ENCODE data around the gene AEN.

The AEN gene

GRCh38 chr15:88648357-88649214, 27.4 kb downstream of the AEN start:
- no peak overlapping the region for H3K9ac ChIP-seq (ENCODE audit: low read depth, low read length)
- H3K4me1 ChIP-seq (ENCODE audit: insufficient read depth, low read length) = peaks cover 6% of the 10 kb centered on the region; the same call in 1 of the 2 replicates
- H3K4me3 ChIP-seq (ENCODE audit: low read length) = no peak overlapping the region

GRCh38 chr15:88649286-88649733, 28.2 kb downstream of the AEN start:
- no peaks in the 10 kb centered on the region for H3K9me3 ChIP-seq (ENCODE audit: insufficient read depth, low read depth, low read length)
- H3K27ac ChIP-seq (ENCODE audit: low read length) = no peak overlapping the region
- peaks cover 6% of the 10 kb centered on the region; the same call in 1 of the 2 replicates for H3K4me1 ChIP-seq (ENCODE audit: insufficient read depth, low read length)
- H3K9ac ChIP-seq (ENCODE audit: low read depth, low read length) = no peak overlapping the region
- no peaks in the 10 kb centered on the region for H3K27me3 ChIP-seq (ENCODE audit: insufficient read depth, low read length)
- no peaks in the 10 kb centered on the region for H3K36me3 ChIP-seq (ENCODE audit: insufficient read depth, low read depth, low read length)
- H3K4me3 ChIP-seq (ENCODE audit: low read length) = no peak overlapping the region

More at GRCh38 chr15:88648357-88649214, 27.4 kb downstream of the AEN start:
- Histone ChIP-seq H3K36me3 (ENCODE audit: insufficient read depth, low read depth, low read length) (no peaks in the 10 kb centered on the region), H3K27me3 (ENCODE audit: insufficient read depth, low read length) (no peaks in the 10 kb centered on the region), H3K27ac (ENCODE audit: low read length) (no peak overlapping the region), H3K9me3 (ENCODE audit: insufficient read depth, low read depth, low read length) (no peaks in the 10 kb centered on the region)

GRCh38 chr15:88649753-88650551, 28.8 kb downstream of the AEN start:
- Histone ChIP-seq H3K27ac (ENCODE audit: low read length) (no peak overlapping the region), H3K4me1 (ENCODE audit: insufficient read depth, low read length) (peaks cover 6% of the 10 kb centered on the region; the same call in 1 of the 2 replicates), H3K9ac (ENCODE audit: low read depth, low read length) (no peak overlapping the region), H3K4me3 (ENCODE audit: low read length) (no peak overlapping the region), H3K36me3 (ENCODE audit: insufficient read depth, low read depth, low read length) (no peaks in the 10 kb centered on the region), H3K27me3 (ENCODE audit: insufficient read depth, low read length) (no peaks in the 10 kb centered on the region), H3K9me3 (ENCODE audit: insufficient read depth, low read depth, low read length) (no peaks in the 10 kb centered on the region)

GRCh38 chr15:88650556-88650955, 29.4 kb downstream of the AEN start:
- H3K36me3 ChIP-seq (ENCODE audit: insufficient read depth, low read depth, low read length) = no peaks in the 10 kb centered on the region
- peaks cover 6% of the 10 kb centered on the region; the same call in 1 of the 2 replicates for H3K4me1 ChIP-seq (ENCODE audit: insufficient read depth, low read length)
- no peak overlapping the region for H3K9ac ChIP-seq (ENCODE audit: low read depth, low read length)
- no peaks in the 10 kb centered on the region for H3K27me3 ChIP-seq (ENCODE audit: insufficient read depth, low read length)
- H3K27ac ChIP-seq (ENCODE audit: low read length) = no peak overlapping the region
- no peak overlapping the region for H3K4me3 ChIP-seq (ENCODE audit: low read length)
- no peaks in the 10 kb centered on the region for H3K9me3 ChIP-seq (ENCODE audit: insufficient read depth, low read depth, low read length)

- Histone ChIP-seq H3K9ac (ENCODE audit: low read depth, low read length) (no peak overlapping the region), H3K36me3 (ENCODE audit: insufficient read depth, low read depth, low read length) (no peaks in the 10 kb centered on the region), H3K9me3 (ENCODE audit: insufficient read depth, low read depth, low read length) (no peaks in the 10 kb centered on the region), H3K4me1 (ENCODE audit: insufficient read depth, low read length) (peaks cover 6% of the 10 kb centered on the region; the same call in 1 of the 2 replicates), H3K4me3 (ENCODE audit: low read length) (no peak overlapping the region), H3K27ac (ENCODE audit: low read length) (no peak overlapping the region), H3K27me3 (ENCODE audit: insufficient read depth, low read length) (no peaks in the 10 kb centered on the region)
Observed at GRCh38 chr15:88651136-88651732, 30.1 kb downstream of the AEN start.

- Histone ChIP-seq H3K36me3 (ENCODE audit: insufficient read depth, low read depth, low read length) (no peaks in the 10 kb centered on the region), H3K27me3 (ENCODE audit: insufficient read depth, low read length) (no peaks in the 10 kb centered on the region), H3K4me1 (ENCODE audit: insufficient read depth, low read length) (peaks cover 6% of the 10 kb centered on the region; the same call in 1 of the 2 replicates), H3K9me3 (ENCODE audit: insufficient read depth, low read depth, low read length) (no peaks in the 10 kb centered on the region), H3K9ac (ENCODE audit: low read depth, low read length) (no peak overlapping the region), H3K27ac (ENCODE audit: low read length) (no peak overlapping the region), H3K4me3 (ENCODE audit: low read length) (no peak overlapping the region)
Observed at GRCh38 chr15:88651971-88652370, 30.8 kb downstream of the AEN start.

GRCh38 chr15:88652456-88653199, 31.5 kb downstream of the AEN start:
- Histone ChIP-seq H3K9ac (ENCODE audit: low read depth, low read length) (no peak overlapping the region), H3K36me3 (ENCODE audit: insufficient read depth, low read depth, low read length) (no peaks in the 10 kb centered on the region), H3K4me1 (ENCODE audit: insufficient read depth, low read length) (peaks cover 8% of the 10 kb centered on the region; the same call in 1 of the 2 replicates), H3K4me3 (ENCODE audit: low read length) (no peak overlapping the region), H3K9me3 (ENCODE audit: insufficient read depth, low read depth, low read length) (no peaks in the 10 kb centered on the region), H3K27me3 (ENCODE audit: insufficient read depth, low read length) (no peaks in the 10 kb centered on the region), H3K27ac (ENCODE audit: low read length) (no peak overlapping the region)

GRCh38 chr15:88653200-88654064, 32.3 kb downstream of the AEN start:
- H3K9ac ChIP-seq (ENCODE audit: low read depth, low read length) = no peak overlapping the region
- no peaks in the 10 kb centered on the region for H3K27me3 ChIP-seq (ENCODE audit: insufficient read depth, low read length)
- no peak overlapping the region for H3K4me3 ChIP-seq (ENCODE audit: low read length)
- peaks cover 9% of the 10 kb centered on the region; the same call in 1 of the 2 replicates for H3K4me1 ChIP-seq (ENCODE audit: insufficient read depth, low read length)
- H3K36me3 ChIP-seq (ENCODE audit: insufficient read depth, low read depth, low read length) = no peaks in the 10 kb centered on the region
- H3K9me3 ChIP-seq (ENCODE audit: insufficient read depth, low read depth, low read length) = no peaks in the 10 kb centered on the region
- H3K27ac ChIP-seq (ENCODE audit: low read length) = no peak overlapping the region

GRCh38 chr15:88654430-88655102, 33.4 kb downstream of the AEN start:
- no peak overlapping the region for H3K9ac ChIP-seq (ENCODE audit: low read depth, low read length)
- no peaks in the 10 kb centered on the region for H3K9me3 ChIP-seq (ENCODE audit: insufficient read depth, low read depth, low read length)
- no peak overlapping the region for H3K4me3 ChIP-seq (ENCODE audit: low read length)
- no peaks in the 10 kb centered on the region for H3K27me3 ChIP-seq (ENCODE audit: insufficient read depth, low read length)
- H3K27ac ChIP-seq (ENCODE audit: low read length) = no peak overlapping the region
- H3K36me3 ChIP-seq (ENCODE audit: insufficient read depth, low read depth, low read length) = no peaks in the 10 kb centered on the region
- peaks cover 9% of the 10 kb centered on the region; the same call in 1 of the 2 replicates for H3K4me1 ChIP-seq (ENCODE audit: insufficient read depth, low read length)

- H3K9me3 ChIP-seq (ENCODE audit: insufficient read depth, low read depth, low read length) = no peaks in the 10 kb centered on the region
Observed at GRCh38 chr15:88655103-88655553, 34.0 kb downstream of the AEN start.

More at GRCh38 chr15:88655103-88655553, 34.0 kb downstream of the AEN start:
- no peak overlapping the region for H3K4me3 ChIP-seq (ENCODE audit: low read length)
- H3K27me3 ChIP-seq (ENCODE audit: insufficient read depth, low read length) = no peaks in the 10 kb centered on the region
- no peak overlapping the region for H3K9ac ChIP-seq (ENCODE audit: low read depth, low read length)
- peaks cover 9% of the 10 kb centered on the region; the same call in 1 of the 2 replicates for H3K4me1 ChIP-seq (ENCODE audit: insufficient read depth, low read length)
- no peaks in the 10 kb centered on the region for H3K36me3 ChIP-seq (ENCODE audit: insufficient read depth, low read depth, low read length)
- H3K27ac ChIP-seq (ENCODE audit: low read length) = no peak overlapping the region

Data from iPS-20b (cell line).